HG03066 (cell line): Measurements from ENCODE around the gene SUN1.
A peak's percentile ranks its signal among the peaks of the same experiment; 100 is the strongest.

Experiments used
- ATAC-seq: cut with Tn5 transposase; IDR thresholded peaks from one replicate; pipeline ENCODE4 v1.9.1; 2021; ENCODE audit warnings: low read depth; ENCODE audit not compliant: unreplicated experiment

Gene SUN1

DNA sequence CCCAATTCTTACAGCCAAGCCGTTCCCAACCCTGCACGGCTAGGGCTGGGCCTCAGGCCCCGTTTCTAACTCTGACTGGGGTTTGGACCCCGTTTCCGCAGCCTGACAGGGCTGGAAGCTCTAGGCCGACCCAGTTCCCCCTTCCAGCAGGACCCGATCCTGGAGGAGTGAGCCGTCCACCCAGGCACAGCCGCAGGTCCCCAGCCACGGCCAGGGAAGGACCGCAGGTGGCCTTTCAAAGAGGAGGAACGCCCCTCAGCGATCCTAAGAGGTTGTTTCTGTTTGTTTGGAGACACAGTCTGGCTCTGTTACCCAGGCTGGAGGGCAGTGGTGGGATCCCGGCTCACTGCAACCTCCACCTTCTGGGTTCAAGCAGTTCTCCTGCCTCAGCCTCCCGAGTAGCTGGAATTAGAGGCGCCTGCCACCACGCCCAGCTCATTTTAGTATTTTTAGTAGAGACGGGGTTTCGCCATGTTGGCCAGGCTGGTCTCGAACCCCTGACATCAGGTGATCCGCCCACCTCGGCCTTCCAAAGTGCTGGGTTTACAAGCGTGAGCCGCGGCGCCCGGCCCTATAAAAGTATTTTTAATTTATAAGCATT, 43.3 kb downstream of the SUN1 start:
- no peak for ATAC-seq

DNA sequence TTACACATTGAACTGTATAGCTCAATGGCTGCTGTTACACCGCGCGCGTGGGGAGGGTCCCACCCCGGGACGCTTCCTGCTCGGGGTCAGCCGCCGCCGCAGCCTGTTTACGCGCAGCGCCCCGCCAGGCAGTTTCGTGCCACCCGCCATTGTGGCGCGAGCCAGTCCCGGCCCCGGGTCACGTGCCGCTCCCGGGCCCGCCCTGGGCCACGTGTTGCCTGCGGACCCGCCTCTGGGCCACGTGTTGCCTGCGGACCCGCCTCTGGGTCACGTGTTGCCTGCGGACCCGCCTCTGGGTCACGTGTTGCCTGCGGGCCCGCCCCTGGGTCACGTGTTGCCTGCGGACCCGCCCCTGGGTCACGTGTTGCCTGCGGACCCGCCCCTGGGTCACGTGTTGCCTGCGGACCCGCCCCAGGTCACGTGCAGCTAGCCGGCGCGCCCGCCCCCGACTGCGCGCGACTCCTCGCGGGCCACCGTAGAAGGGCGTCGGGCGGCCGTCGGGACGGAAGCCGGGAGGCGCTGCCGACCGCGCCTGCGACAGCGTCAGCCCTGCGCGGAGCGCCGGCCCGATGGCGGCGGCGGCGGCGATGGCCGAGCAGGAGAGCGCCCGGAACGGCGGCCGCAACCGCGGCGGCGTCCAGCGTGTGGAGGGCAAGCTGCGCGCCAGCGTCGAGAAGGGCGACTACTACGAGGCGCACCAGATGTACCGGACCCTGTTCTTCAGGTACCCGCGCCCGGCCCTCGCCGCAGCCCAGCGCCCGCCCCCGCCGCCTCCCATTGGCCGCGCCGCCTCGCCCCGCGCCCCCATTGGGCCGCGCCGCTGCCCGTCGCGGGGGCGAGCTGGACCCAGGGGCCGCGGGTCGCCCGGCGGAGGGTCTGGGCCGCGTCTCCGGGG, 44.0 kb downstream of the SUN1 start, which contains the start of gene GET4:
Gene GET4, plus strand, starts transcription at position 478 of the 895 bp plus-strand sequence. Its CDS starts 92 bp downstream, at position 570.
- peak; percentile 61 for ATAC-seq

DNA sequence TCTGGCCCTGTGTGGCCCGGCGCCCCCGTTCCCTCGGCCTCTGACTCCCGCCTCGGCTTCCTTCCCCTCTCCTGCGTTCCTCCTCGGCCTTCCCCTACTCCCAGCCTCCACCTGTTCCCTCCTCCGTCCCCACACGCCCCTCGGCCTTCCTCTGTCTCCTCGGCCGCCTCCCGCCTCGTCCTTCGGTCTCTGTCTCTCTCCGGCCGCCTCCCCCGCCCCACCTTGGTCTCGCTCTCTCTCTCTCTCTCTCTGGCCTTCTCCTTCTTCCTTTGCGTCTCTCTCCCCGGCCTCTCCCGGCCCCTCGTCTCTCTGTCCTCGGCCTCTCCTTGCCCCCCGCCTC, 44.7 kb downstream of the SUN1 start:
- peak; percentile 19 for ATAC-seq

- no peak for ATAC-seq
Observed at GRCh38 chr7:877312-878232, 45.3 kb downstream of the SUN1 start.

DNA sequence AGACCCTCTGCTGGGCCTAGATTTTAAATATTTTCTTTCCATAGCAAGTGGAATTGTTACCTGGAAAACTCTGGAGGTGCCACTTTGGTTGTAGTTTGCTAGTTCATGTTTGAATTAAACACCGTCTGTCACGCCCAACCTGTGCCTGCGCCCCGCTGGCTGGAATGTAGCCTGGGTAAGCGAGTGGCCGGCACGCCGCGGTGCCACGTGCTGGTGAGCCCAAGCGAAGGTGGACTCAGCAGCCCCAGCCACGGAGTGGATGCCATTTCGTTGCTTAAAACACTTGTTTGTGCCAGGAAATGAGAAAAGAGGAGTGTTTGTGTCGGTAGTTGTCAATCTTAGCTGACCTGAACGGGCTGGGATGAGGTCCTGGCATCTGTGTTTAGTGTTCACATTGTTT, 46.8 kb downstream of the SUN1 start:
- no peak for ATAC-seq

DNA sequence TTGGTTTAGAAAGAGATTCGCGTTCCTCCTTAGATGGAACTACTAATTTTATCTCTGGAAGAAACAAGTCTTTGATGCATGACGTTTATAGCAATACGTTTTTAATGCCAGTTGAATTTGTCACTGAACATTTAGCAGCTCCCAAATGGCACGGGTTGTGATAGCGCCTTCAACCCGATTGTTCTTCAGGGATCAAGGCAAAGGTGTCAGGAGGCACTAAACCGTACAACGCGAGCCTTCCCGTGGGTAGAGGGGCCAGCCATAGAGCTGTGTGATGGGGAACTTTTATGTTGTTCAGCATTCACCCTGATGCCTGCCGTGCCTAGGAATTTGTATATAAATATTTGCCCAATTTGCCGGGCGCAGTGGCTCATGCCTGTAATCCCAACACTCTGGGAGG, 47.4 kb downstream of the SUN1 start:
- no peak for ATAC-seq

- ATAC-seq = no peak
Observed at GRCh38 chr7:880450-880849, 48.2 kb downstream of the SUN1 start.

DNA sequence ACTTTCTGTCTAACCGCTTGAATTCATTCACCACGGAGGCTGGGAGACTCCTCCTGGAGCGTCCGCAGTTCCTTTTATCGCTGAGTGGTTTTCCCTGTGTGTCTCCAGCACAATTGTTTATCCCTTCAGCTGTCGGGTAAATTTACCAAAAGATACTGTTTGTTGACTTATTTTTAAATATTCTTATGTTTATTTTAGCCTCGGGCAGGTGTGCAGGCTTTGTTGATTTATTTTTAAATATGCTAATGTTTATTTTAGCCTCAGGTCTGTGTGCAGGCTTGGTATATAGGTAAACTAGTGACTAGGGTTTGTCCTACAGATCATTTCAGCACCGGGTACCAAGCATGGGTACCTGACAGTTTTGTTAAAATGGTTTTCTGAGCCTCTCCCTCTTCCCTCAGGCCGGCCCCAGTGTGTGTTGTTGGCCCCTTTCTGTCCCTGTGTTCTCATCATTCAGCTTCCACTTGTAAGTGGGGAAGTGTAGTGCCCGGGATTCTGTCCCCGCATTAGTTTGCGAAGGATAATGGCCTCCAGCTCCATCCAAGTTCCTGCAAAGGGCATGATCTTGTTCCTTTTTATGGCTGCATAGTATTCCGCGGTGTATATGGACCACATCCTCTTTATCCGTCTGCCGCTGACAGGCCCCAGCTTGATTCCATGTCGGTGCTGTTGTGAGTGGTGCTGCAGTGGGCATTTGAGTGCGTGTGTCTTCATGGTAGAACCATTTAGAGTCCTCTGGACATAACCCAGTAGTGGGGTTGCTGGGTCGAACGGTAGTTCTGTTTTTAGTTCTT, 49.4 kb downstream of the SUN1 start:
- ATAC-seq = no peak

GRCh38 chr7:882336-883035, 50.2 kb downstream of the SUN1 start:
- no peak for ATAC-seq

- no peak for ATAC-seq
Observed at GRCh38 chr7:883055-884021, 51.1 kb downstream of the SUN1 start.

- ATAC-seq = no peak
Observed at GRCh38 chr7:884191-885003, 52.1 kb downstream of the SUN1 start.

DNA sequence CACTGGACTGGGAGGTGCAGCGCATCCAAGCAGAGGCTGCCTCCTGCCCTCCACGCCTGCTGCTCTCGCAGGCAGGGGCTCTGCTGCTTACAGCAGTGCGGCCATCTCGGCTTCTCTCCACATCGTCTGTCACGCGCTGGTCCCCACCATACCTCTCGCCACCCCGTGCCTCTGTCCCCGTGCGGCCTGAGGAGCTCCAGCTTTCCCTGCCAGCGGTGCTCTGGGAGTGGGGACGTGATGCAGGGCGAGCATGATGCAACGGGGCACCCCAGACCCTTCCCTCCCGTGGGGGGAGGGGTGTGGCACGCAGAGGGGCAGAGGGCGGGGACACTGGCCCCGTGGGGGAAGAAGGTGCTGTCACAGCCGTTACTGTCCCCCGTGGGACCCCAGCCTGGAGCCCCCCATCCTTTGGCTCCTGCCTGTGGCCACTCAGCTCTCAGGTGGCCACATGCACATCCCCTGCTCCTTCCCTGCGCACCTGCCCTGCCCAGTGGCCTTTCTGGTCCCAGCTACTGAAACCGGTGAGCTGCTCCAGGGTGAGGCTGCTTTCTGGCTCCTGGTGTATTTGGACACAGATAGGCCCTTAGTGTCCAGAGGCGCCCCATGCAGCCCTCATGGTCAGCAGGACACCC, 53.1 kb downstream of the SUN1 start:
- no peak for ATAC-seq

- ATAC-seq = no peak
Observed at GRCh38 chr7:885893-886625, 53.8 kb downstream of the SUN1 start.

GRCh38 chr7:886626-887487, 54.6 kb downstream of the SUN1 start:
- ATAC-seq = no peak

- ATAC-seq = no peak
Observed at GRCh38 chr7:887488-887820, 55.2 kb downstream of the SUN1 start.
